Measurements from ENCODE around the gene SPAG16.

Gene SPAG16

GRCh38 chr2:214029190-214029589 lies 744.9 kb downstream of the SPAG16 start:
- no peak for TF ChIP-seq CTCF (conservative IDR thresholded peaks at IDR 0.05; ENCODE audit: low read depth, low read length)
- no peaks in the 10 kb centered on the region for H3K36me3 ChIP-seq (ENCODE audit: insufficient read depth)
- no peaks in the 10 kb centered on the region for H3K27me3 ChIP-seq (ENCODE audit: insufficient read depth, low read depth)
- no peak overlapping the region for H3K4me3 ChIP-seq (IDR thresholded peaks at IDR 0.05; ENCODE audit: insufficient read depth, low read depth, low read length)
- no peaks in the 10 kb centered on the region for H3K4me1 ChIP-seq (ENCODE audit: low read depth, poor library complexity, severe bottlenecking)
- no peaks in the 10 kb centered on the region for H3K79me2 ChIP-seq (ENCODE audit: insufficient read depth, low read depth)
- H3K9ac ChIP-seq = no peak overlapping the region
- H2AFZ ChIP-seq (ENCODE audit: low read depth) = no peak overlapping the region
- no peaks in the 10 kb centered on the region for H4K20me1 ChIP-seq (ENCODE audit: insufficient read depth)
- H3K27ac ChIP-seq = no peak overlapping the region
- no peak overlapping the region for H3K4me2 ChIP-seq

DNA sequence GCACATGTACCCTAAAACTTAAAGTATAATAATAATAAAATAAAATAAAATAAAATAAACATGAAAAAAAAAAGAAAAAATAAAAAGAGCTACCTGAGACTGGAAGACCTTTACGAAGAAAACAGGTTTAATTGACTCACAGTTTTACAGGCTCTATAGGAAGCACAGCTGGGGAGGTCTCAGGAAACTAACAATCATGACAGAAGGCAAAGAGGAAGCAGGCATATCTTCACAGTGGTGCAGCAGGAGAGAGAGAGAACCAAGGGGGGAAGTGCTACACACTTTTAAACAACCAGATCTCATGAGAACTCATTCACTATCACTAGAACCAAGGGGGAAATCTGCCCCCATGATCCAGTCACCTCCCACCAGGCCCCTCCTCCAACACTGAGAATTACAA lies 747.3 kb downstream of the SPAG16 start:
- no peaks in the 10 kb centered on the region for H3K36me3 ChIP-seq (ENCODE audit: insufficient read depth)
- no peak overlapping the region for H3K27ac ChIP-seq
- H4K20me1 ChIP-seq (ENCODE audit: insufficient read depth) = no peaks in the 10 kb centered on the region
- H3K9ac ChIP-seq = no peak overlapping the region
- H3K4me2 ChIP-seq = no peak overlapping the region
- TF ChIP-seq CTCF (conservative IDR thresholded peaks at IDR 0.05; ENCODE audit: low read depth, low read length) = no peak
- no peaks in the 10 kb centered on the region for H3K79me2 ChIP-seq (ENCODE audit: insufficient read depth, low read depth)
- H3K4me3 ChIP-seq (IDR thresholded peaks at IDR 0.05; ENCODE audit: insufficient read depth, low read depth, low read length) = no peak overlapping the region
- H3K27me3 ChIP-seq (ENCODE audit: insufficient read depth, low read depth) = no peaks in the 10 kb centered on the region
- no peaks in the 10 kb centered on the region for H3K4me1 ChIP-seq (ENCODE audit: low read depth, poor library complexity, severe bottlenecking)
- no peak overlapping the region for H2AFZ ChIP-seq (ENCODE audit: low read depth)

GRCh38 chr2:214034417-214034816 lies 750.2 kb downstream of the SPAG16 start:
- Histone ChIP-seq H3K27me3 (ENCODE audit: insufficient read depth, low read depth) (no peaks in the 10 kb centered on the region), H2AFZ (ENCODE audit: low read depth) (no peak overlapping the region), H4K20me1 (ENCODE audit: insufficient read depth) (no peaks in the 10 kb centered on the region), H3K9ac (no peak overlapping the region), H3K79me2 (ENCODE audit: insufficient read depth, low read depth) (no peaks in the 10 kb centered on the region), H3K4me2 (no peak overlapping the region), H3K4me1 (ENCODE audit: low read depth, poor library complexity, severe bottlenecking) (no peaks in the 10 kb centered on the region), H3K36me3 (ENCODE audit: insufficient read depth) (no peaks in the 10 kb centered on the region), H3K4me3 (IDR thresholded peaks at IDR 0.05; ENCODE audit: insufficient read depth, low read depth, low read length) (no peak overlapping the region), H3K27ac (no peak overlapping the region)
- TF ChIP-seq CTCF (conservative IDR thresholded peaks at IDR 0.05; ENCODE audit: low read depth, low read length) = no peak

- no peak overlapping the region for H3K4me3 ChIP-seq (IDR thresholded peaks at IDR 0.05; ENCODE audit: insufficient read depth, low read depth, low read length)
Observed at GRCh38 chr2:214035091-214035852, 751.0 kb downstream of the SPAG16 start.

More at GRCh38 chr2:214035091-214035852, 751.0 kb downstream of the SPAG16 start:
- no peak overlapping the region for H3K9ac ChIP-seq
- no peak for TF ChIP-seq CTCF (conservative IDR thresholded peaks at IDR 0.05; ENCODE audit: low read depth, low read length)
- no peak overlapping the region for H3K27ac ChIP-seq
- H2AFZ ChIP-seq (ENCODE audit: low read depth) = no peak overlapping the region
- no peaks in the 10 kb centered on the region for H4K20me1 ChIP-seq (ENCODE audit: insufficient read depth)
- H3K79me2 ChIP-seq (ENCODE audit: insufficient read depth, low read depth) = no peaks in the 10 kb centered on the region
- no peaks in the 10 kb centered on the region for H3K27me3 ChIP-seq (ENCODE audit: insufficient read depth, low read depth)
- H3K36me3 ChIP-seq (ENCODE audit: insufficient read depth) = no peaks in the 10 kb centered on the region
- H3K4me1 ChIP-seq (ENCODE audit: low read depth, poor library complexity, severe bottlenecking) = no peaks in the 10 kb centered on the region
- no peak overlapping the region for H3K4me2 ChIP-seq

Measured in KMS-11 (cell line).